HepG2 (cell line): ENCODE measurements around the gene LYRM4. TPM values are rescaled to one million over a fixed set of nuclear protein-coding genes. Genes with fewer than 3 reads are reported as not detected.

Experiments used
- ATAC-seq: fragments of 200-7000 bp; cut with Tn5 transposase; 3 replicates; pipeline ENCODE4 v1.9.1; 2020; ENCODE audit warnings: mild to moderate bottlenecking, moderate library complexity
- BruUV-seq: library from RNA; stranded (reverse); fragments of 400-500 nt; replicated peaks from 2 replicates; lab custom pipeline; 2021; lab: Mats Ljungman, UMichigan
- CTCF ChIA-PET: fragments of 300-600 bp; formaldehyde crosslinking; extraction: SDS; loops from one replicate; lab custom pipeline; 2021; ENCODE audit warnings: low total read pairs, inconsistent platforms, low intra/inter-chr PET ratio; lab: Yijun Ruan, JAX
- POLR2A ChIA-PET: fragments of 350-600 bp; sonication (Branson Sonifier 250); formaldehyde crosslinking; loops from one replicate; lab custom pipeline; 2020; ENCODE audit warnings: antibody characterized with exemption, inconsistent platforms; lab: Yijun Ruan, JAX
- DNase-seq: peaks from one replicate; pipeline ENCODE4 v3.0.0-alpha.2; 2015; ENCODE audit warnings: low spot score
- FAIRE-seq: peaks from 3 replicates; lab custom pipeline; 2011; peaks lifted over from hg19 to GRCh38; lab: Jason Lieb, UNC
- H2AFZ ChIP-seq: one replicate; pipeline ENCODE4 v1.6.1; 2011; ENCODE audit warnings: low read length, inconsistent platforms
- H3K27ac ChIP-seq: fragments of 300-600 bp; 3 replicates; pipeline ENCODE4 v1.8.0; 2011; ENCODE audit warnings: mixed run types, mild to moderate bottlenecking, mixed read lengths, low read length, inconsistent platforms; ENCODE audit not compliant: insufficient read depth; ENCODE audit errors: extremely low read length
- H3K27me3 ChIP-seq, 2 experiments: fragments of 200-600 bp in 1 of 2; 2 replicates in 1 of 2; 3 replicates in 1 of 2; pipeline versions ENCODE4 v1.6.0 to v1.8.0; 2011; ENCODE audit warnings: low read length in 2 of 2, mild to moderate bottlenecking in 2 of 2, moderate library complexity in 2 of 2, inconsistent platforms in 1 of 2; ENCODE audit not compliant: insufficient read depth in 2 of 2, control insufficient read depth in 1 of 2
- H3K36me3 ChIP-seq, 2 experiments: fragments of 200-600 bp in 1 of 2; replicated peaks in 1 of 2; 2 replicates in 1 of 2; 3 replicates in 1 of 2; pipeline versions ENCODE4 v1.5.1 to v1.8.0; 2011; ENCODE audit warnings: low read length in 2 of 2, inconsistent platforms in 1 of 2; ENCODE audit not compliant: insufficient read depth in 2 of 2, control insufficient read depth in 1 of 2
- H3K4me1 ChIP-seq: 2 replicates; pipeline ENCODE4 v1.5.1; 2012; ENCODE audit warnings: low read length, inconsistent platforms; ENCODE audit not compliant: insufficient read depth
- H3K4me2 ChIP-seq: 2 replicates; pipeline ENCODE4 v1.6.0; 2011; ENCODE audit warnings: low read depth, low read length, inconsistent platforms
- H3K4me3 ChIP-seq, 3 experiments: fragments of 200-600 bp in 1 of 3; sonication (generic), shearing (Covaris generic) in 1 of 3; replicated peaks in 1 of 3; 2 replicates each; pipeline ENCODE4 v1.5.1; 2011 to 2016; ENCODE audit warnings: low read length in 3 of 3, inconsistent platforms in 2 of 3, low read depth in 2 of 3, mild to moderate bottlenecking in 2 of 3, control low read depth in 1 of 3, mixed read lengths in 1 of 3; ENCODE audit not compliant: insufficient read depth in 1 of 3
- H3K79me2 ChIP-seq: one replicate; pipeline ENCODE4 v1.6.1; 2011; ENCODE audit warnings: low read length, inconsistent platforms; ENCODE audit not compliant: insufficient read depth
- H3K9ac ChIP-seq: 2 replicates; pipeline ENCODE4 v1.6.0; 2011; ENCODE audit warnings: mild to moderate bottlenecking, low read depth, low read length, inconsistent platforms; ENCODE audit not compliant: insufficient read depth
- H3K9me3 ChIP-seq: 2 replicates; pipeline ENCODE4 v1.5.1; 2012; ENCODE audit warnings: mild to moderate bottlenecking, low read length
- H4K20me1 ChIP-seq: 2 replicates; pipeline ENCODE4 v1.6.0; 2011; ENCODE audit warnings: inconsistent platforms, mild to moderate bottlenecking, low read length, moderate library complexity; ENCODE audit not compliant: insufficient read depth
- CAMTA2 ChIP-seq: sonication (generic); formaldehyde crosslinking; IDR thresholded peaks from 2 replicates; pipeline ENCODE4 v1.4.0; 2020; ENCODE audit warnings: mild to moderate bottlenecking, missing genetic modification reagents, borderline replicate concordance
- ETS1 ChIP-seq: sonication (generic); formaldehyde crosslinking; IDR thresholded peaks from 2 replicates; pipeline ENCODE4 v1.4.0; 2020; ENCODE audit warnings: missing genetic modification reagents
- EZH2 ChIP-seq: conservative IDR thresholded peaks from 2 replicates; pipeline ENCODE4 v1.6.1; 2012; ENCODE audit warnings: mild to moderate bottlenecking, low read depth, low read length, moderate library complexity
- KDM5B ChIP-seq: sonication (generic); formaldehyde crosslinking; IDR thresholded peaks from 2 replicates; pipeline ENCODE4 v1.4.0; 2020; ENCODE audit warnings: missing genetic modification reagents, mild to moderate bottlenecking, borderline replicate concordance
- MIXL1 ChIP-seq: IDR thresholded peaks from 2 replicates; pipeline ENCODE4 v1.6.1; 2016
- MXI1 ChIP-seq: IDR thresholded peaks from 3 replicates; pipeline ENCODE4 v1.6.1; 2012; ENCODE audit warnings: low read depth, low read length, inconsistent platforms, borderline replicate concordance
- REST ChIP-seq, 2 experiments: IDR thresholded peaks; 2 replicates each; pipeline ENCODE4 v1.6.1; 2011 to 2012; ENCODE audit warnings: low read length in 2 of 2, borderline replicate concordance in 1 of 2, low read depth in 1 of 2, mild to moderate bottlenecking in 1 of 2, moderate library complexity in 1 of 2
- USF2 ChIP-seq, 2 experiments: sonication (generic) in 1 of 2; formaldehyde crosslinking in 1 of 2; IDR thresholded peaks; 2 replicates each; pipeline versions ENCODE4 v1.5.1 to v1.6.1; 2011 to 2020; ENCODE audit warnings: borderline replicate concordance in 1 of 2, low read depth in 1 of 2, low read length in 1 of 2, mild to moderate bottlenecking in 1 of 2, missing genetic modification reagents in 1 of 2, moderate library complexity in 1 of 2
- ZFP1 ChIP-seq: IDR thresholded peaks from 2 replicates; pipeline ENCODE4 v1.6.1; 2016
- WGBS: methylation state at CpG from one replicate; pipeline ENCODE4 v1.1.6; 2017; ENCODE audit warnings: low lambda C conversion rate; 5-methylcytosine and 5-hydroxymethylcytosine counted together
- in situ Hi-C: cut with HindIII; loops from 2 replicates; pipeline ENCODE4 v1.10.0; 2017; ENCODE audit warnings: low pct_unique_long_range_greater_than_20kb; ENCODE audit not compliant: extremely low pct_ligation_motif_present
- intact Hi-C: fragments of 100-400 bp; cut with micrococcal nuclease; formaldehyde crosslinking; loops from one replicate; pipeline ENCODE4 v1.10.0; 2022; ENCODE audit not compliant: unreplicated experiment
- polyA plus RNA-seq, 8 experiments: library from polyadenylated mRNA; depleted of rRNA in 3 of 8; stranded (reverse) in 7 of 8; unstranded in 1 of 8; fragments of >200 nt; fragmentation: Illumina TruSeq in 4 of 8; extraction: Trizol in 4 of 8; gene quantifications; 2 replicates each; pipeline versions ENCODE4 v1.2.1 to v1.2.3, GENCODE V29; 2011 to 2016; ENCODE audit warnings: low read depth in 4 of 8, missing spikeins in 1 of 8, mixed read lengths in 1 of 8; ENCODE audit not compliant: insufficient read depth in 1 of 8
- total RNA-seq, 5 experiments: library from RNA; depleted of rRNA; stranded (reverse); fragments of >200 nt; fragmentation: Illumina TruSeq; extraction: Trizol; gene quantifications; 2 replicates each; pipeline ENCODE4 v1.2.3, GENCODE V29; 2016; ENCODE audit warnings: low read depth in 1 of 5
- TF ChIP-seq, protein P1 (sequence below): sonication (generic); formaldehyde crosslinking; IDR thresholded peaks from 2 replicates; pipeline ENCODE4 v1.4.0; 2020; ENCODE audit warnings: missing genetic modification reagents, borderline replicate concordance
- TF ChIP-seq, protein P2 (sequence below): sonication (generic); formaldehyde crosslinking; IDR thresholded peaks from 2 replicates; pipeline ENCODE4 v1.5.1; 2020; ENCODE audit warnings: missing genetic modification reagents, mild to moderate bottlenecking, borderline replicate concordance

Gene LYRM4
- total and polyA plus RNA-seq, 2 of the 13 experiments (the other 11 are each of a cell fraction or from before 2014, with no cell fraction given), result 64.6 to 67.5 TPM

DNA sequence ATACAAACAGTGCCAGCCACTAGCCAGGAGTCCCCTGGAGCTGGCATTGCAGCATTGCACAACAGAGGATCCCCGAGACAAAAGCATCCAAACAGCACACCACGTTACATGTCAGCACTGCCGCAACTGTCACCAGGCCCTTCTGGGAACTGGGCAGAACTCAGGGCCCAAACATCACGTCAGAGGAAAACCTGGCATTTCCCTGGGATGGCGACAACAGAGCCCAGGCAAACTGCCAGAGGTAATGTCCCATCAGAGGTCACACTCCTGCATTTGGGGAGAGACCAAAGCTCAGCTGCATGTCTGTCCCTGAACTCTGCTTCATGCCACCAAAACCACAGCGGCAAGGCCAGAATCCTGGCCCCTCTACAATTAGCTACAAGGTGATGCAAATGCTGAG, 139.3 kb downstream of the LYRM4 start:
- Histone ChIP-seq H3K4me2 (peak overlapping the region; percentile 29), H2AFZ (no peak overlapping the region), H3K9ac (no peak overlapping the region), H3K27me3 (no peaks in the 10 kb centered on the region), H3K36me3 (no peaks in the 10 kb centered on the region; a peak in 2 of 5 replicates), H4K20me1 (no peaks in the 10 kb centered on the region), H3K4me3 (no peak overlapping the region), H3K4me1 (peaks cover 66% of the 10 kb centered on the region), H3K79me2 (no peaks in the 10 kb centered on the region), H3K27ac (peak overlapping the region; percentile 37), H3K9me3 (no peaks in the 10 kb centered on the region)
- ChIA-PET POLR2A (interaction anchor here (0.6 kb wide), 1 partner anchor 50 kb away, joined by 3 read pairs; no protein-coding TSS in a partner anchor), CTCF (interaction anchor here (1.4 kb wide), 1 partner anchor 64 kb away, joined by 4 read pairs; no protein-coding TSS in a partner anchor)
- in situ Hi-C loops, result no loop called here
- intact Hi-C loops, result no loop called here
- BruUV-seq, result no TSS peak
- DNase-seq, result peak; percentile 63
- ATAC-seq, result peak; percentile 43
- whole genome bisulfite sequencing, result 22% methylated on average over 5 of the region's 6 CpGs
- peak; percentile 54 for FAIRE-seq
- TF ChIP-seq ETS1, result no peak
- TF ChIP-seq, protein P1, sequence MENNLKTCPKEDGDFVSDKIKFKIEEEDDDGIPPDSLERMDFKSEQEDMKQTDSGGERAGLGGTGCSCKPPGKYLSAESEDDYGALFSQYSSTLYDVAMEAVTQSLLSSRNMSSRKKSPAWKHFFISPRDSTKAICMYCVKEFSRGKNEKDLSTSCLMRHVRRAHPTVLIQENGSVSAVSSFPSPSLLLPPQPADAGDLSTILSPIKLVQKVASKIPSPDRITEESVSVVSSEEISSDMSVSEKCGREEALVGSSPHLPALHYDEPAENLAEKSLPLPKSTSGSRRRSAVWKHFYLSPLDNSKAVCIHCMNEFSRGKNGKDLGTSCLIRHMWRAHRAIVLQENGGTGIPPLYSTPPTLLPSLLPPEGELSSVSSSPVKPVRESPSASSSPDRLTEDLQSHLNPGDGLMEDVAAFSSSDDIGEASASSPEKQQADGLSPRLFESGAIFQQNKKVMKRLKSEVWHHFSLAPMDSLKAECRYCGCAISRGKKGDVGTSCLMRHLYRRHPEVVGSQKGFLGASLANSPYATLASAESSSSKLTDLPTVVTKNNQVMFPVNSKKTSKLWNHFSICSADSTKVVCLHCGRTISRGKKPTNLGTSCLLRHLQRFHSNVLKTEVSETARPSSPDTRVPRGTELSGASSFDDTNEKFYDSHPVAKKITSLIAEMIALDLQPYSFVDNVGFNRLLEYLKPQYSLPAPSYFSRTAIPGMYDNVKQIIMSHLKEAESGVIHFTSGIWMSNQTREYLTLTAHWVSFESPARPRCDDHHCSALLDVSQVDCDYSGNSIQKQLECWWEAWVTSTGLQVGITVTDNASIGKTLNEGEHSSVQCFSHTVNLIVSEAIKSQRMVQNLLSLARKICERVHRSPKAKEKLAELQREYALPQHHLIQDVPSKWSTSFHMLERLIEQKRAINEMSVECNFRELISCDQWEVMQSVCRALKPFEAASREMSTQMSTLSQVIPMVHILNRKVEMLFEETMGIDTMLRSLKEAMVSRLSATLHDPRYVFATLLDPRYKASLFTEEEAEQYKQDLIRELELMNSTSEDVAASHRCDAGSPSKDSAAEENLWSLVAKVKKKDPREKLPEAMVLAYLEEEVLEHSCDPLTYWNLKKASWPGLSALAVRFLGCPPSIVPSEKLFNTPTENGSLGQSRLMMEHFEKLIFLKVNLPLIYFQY (CRISPR knock-in tag), result no peak
- no peak for TF ChIP-seq KDM5B
- TF ChIP-seq USF2 (IDR thresholded peaks at IDR 0.05; ENCODE audit: low read depth, low read length), result no peak
- no peak for TF ChIP-seq USF2 (CRISPR knock-in tag; IDR thresholded peaks at IDR 0.05; ENCODE audit: borderline replicate concordance)
- no peak for TF ChIP-seq CAMTA2
- TF ChIP-seq REST (IDR thresholded peaks at IDR 0.05; ENCODE audit: borderline replicate concordance in 1 of 2, low read depth in 1 of 2, low read length in 2 of 2), result no peak
- TF ChIP-seq, protein P2, sequence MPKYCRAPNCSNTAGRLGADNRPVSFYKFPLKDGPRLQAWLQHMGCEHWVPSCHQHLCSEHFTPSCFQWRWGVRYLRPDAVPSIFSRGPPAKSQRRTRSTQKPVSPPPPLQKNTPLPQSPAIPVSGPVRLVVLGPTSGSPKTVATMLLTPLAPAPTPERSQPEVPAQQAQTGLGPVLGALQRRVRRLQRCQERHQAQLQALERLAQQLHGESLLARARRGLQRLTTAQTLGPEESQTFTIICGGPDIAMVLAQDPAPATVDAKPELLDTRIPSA, result no peak
- peak; percentile 37; the same call in 1 of the 3 replicates for TF ChIP-seq MXI1
- no peak for TF ChIP-seq ZFP1 (CRISPR knock-in tag)
- TF ChIP-seq MIXL1 (CRISPR knock-in tag), result no peak
- TF ChIP-seq EZH2, result no peak
